Muscle layer of colon (tissue), 2 donors: Measurements from ENCODE around the gene SLC5A12.

Experiments
- H3K27ac ChIP-seq: one replicate; pipeline ENCODE4 v1.7.0; 2013; ENCODE audit warnings: low read depth, mild to moderate bottlenecking, low read length, moderate library complexity
- H3K27me3 ChIP-seq, 2 donors: one replicate each; pipeline ENCODE4 v1.7.0; 2013; ENCODE audit warnings: low read length in 2 of 2, mild to moderate bottlenecking in 2 of 2; ENCODE audit not compliant: insufficient read depth in 2 of 2, control insufficient read depth in 1 of 2
- H3K36me3 ChIP-seq: one replicate; pipeline ENCODE4 v1.7.0; 2013; ENCODE audit warnings: mild to moderate bottlenecking, low read length; ENCODE audit not compliant: insufficient read depth
- H3K4me1 ChIP-seq: one replicate; pipeline ENCODE4 v1.7.0; 2013; ENCODE audit warnings: mild to moderate bottlenecking, low read length; ENCODE audit not compliant: insufficient read depth
- H3K4me3 ChIP-seq, 2 donors: one replicate each; pipeline ENCODE4 v1.7.0; 2013; ENCODE audit warnings: low read length in 2 of 2, low read depth in 1 of 2, mild to moderate bottlenecking in 1 of 2, moderate library complexity in 1 of 2
- H3K9ac ChIP-seq: one replicate; pipeline ENCODE4 v1.7.0; 2013; ENCODE audit warnings: low read length
- H3K9me3 ChIP-seq: one replicate; pipeline ENCODE4 v1.7.0; 2013; ENCODE audit warnings: mild to moderate bottlenecking, low read length
- donor health status: abdominal sarcoma.
- donor health status: Adenocarcinoma of cecum.

Gene SLC5A12

DNA sequence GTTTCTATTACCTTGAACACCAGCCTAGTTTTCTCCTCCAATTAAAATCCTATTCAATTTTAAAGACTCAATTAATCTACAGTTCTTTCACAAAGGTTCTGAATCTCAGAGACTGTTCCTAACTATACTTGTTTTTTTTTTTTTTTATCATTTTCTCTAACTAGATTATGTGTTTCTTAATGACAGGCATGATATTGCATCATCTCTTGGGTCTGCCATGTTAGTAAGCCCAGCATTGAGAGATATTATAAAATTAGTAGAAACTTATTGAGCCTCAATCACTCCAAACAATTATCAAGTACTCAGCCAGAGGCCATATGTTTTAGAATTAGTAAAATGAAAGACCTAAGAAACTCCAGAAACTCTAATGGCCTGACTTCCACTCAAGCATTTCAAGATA lies 28.1 kb upstream of the SLC5A12 start:
- no peak overlapping the region for H3K4me3 ChIP-seq
- H3K9ac ChIP-seq: no peak overlapping the region
- H3K27ac ChIP-seq: no peak overlapping the region
- H3K9me3 ChIP-seq: no peaks in the 10 kb centered on the region
- peaks cover 6% of the 10 kb centered on the region for H3K4me1 ChIP-seq
- no peaks in the 10 kb centered on the region for H3K36me3 ChIP-seq
- no peaks in the 10 kb centered on the region for H3K27me3 ChIP-seq

DNA sequence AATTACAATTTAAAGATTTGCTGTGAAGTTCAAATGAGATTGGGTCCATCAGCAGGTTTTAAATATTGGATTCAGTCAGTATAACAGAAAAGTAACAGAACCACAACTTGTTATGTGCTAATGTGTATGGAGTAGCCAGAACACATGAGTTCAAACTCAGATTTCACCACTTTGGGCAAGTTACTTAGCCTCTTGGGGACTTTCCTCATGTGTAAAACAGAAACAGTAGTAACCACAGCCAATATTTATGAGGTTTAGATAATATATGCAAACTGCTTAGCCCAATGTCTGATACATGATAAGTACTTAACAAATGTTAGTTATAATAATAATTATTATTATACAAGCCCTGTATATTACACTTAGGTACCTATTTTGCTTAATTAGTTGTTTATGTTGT lies 21.8 kb upstream of the SLC5A12 start:
- Histone ChIP-seq H3K36me3 (no peaks in the 10 kb centered on the region), H3K9ac (no peak overlapping the region), H3K4me3 (no peak overlapping the region), H3K4me1 (no peaks in the 10 kb centered on the region), H3K9me3 (no peaks in the 10 kb centered on the region), H3K27ac (no peak overlapping the region), H3K27me3 (no peaks in the 10 kb centered on the region)

DNA sequence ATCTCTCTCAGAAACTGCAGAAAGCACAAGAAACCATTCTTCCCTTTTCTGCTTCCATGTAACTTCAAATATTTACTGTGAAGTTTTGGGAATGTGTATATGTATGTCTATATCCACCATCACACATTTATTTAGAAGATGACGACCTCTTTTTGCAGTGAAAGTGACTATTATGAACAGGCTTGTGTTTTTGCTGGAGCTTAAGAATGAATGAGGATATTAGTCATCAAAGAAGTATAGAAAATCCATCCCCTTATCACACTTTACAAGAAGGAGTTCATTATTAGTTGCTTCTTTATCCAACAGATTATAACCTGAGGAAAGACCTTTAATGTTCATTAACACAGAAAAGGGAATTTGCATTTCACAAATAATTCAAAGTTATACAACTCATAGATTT lies 21.1 kb upstream of the SLC5A12 start:
- no peaks in the 10 kb centered on the region for H3K4me1 ChIP-seq
- H3K4me3 ChIP-seq: no peak overlapping the region
- no peak overlapping the region for H3K27ac ChIP-seq
- no peaks in the 10 kb centered on the region for H3K9me3 ChIP-seq
- H3K9ac ChIP-seq: no peak overlapping the region
- H3K36me3 ChIP-seq: no peaks in the 10 kb centered on the region
- H3K27me3 ChIP-seq: no peaks in the 10 kb centered on the region

DNA sequence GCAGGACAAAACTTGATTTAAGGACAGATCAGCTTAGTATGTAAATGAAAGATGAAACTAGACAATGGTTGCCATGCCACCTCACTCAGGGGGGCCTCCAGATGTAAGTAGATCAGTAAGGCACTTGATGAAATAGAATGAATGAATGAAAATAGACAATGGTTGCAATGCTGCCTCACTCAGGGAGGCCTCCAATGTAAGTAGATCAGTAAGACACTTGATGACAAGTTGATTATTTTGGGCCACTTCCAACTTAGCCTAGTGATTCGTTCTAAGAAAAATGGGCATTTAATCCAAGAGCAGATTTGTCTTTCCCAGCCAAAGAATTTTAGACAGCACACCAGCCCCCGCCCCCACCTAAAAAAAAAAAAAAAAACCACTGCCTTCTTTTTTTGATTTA lies 19.2 kb upstream of the SLC5A12 start:
- Histone ChIP-seq H3K36me3 (no peaks in the 10 kb centered on the region), H3K4me1 (no peaks in the 10 kb centered on the region), H3K9me3 (no peaks in the 10 kb centered on the region), H3K9ac (no peak overlapping the region), H3K27ac (no peak overlapping the region), H3K27me3 (no peaks in the 10 kb centered on the region), H3K4me3 (no peak overlapping the region)

DNA sequence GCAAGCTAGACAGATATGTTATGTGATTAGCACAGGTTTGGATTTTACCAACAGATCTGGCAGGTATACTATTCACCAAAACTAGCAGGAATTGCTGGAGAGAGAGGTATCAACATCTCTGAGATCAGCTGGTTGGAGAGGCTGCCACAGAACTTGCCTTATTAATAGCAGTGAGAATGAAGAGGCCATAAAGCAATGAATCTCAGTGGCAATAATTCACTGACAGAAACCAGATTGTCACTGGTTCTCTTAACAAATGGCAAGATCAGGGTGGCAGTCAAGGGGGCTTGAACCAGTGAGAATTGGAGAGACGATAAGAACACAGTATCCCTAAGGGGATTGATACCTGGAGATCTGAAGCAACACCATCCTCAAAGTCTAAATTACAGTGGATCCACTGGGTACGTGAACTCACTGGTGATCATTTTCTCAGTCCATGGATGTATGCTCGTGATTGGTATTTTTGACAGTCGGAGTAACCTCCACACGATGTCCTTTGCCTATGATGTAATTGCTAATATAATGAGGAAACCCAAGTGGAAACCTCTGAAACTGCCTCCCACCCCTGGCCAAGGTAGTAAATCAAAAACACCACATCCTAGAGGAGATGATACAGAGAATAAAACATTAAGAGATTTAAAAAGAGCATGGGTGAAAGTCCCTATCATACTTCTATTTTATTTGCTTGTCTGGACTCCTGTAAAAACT lies 17.7 kb upstream of the SLC5A12 start:
- Histone ChIP-seq H3K36me3 (no peaks in the 10 kb centered on the region), H3K9me3 (no peaks in the 10 kb centered on the region), H3K4me1 (no peaks in the 10 kb centered on the region), H3K27me3 (no peaks in the 10 kb centered on the region), H3K4me3 (no peak overlapping the region), H3K9ac (no peak overlapping the region), H3K27ac (no peak overlapping the region)

DNA sequence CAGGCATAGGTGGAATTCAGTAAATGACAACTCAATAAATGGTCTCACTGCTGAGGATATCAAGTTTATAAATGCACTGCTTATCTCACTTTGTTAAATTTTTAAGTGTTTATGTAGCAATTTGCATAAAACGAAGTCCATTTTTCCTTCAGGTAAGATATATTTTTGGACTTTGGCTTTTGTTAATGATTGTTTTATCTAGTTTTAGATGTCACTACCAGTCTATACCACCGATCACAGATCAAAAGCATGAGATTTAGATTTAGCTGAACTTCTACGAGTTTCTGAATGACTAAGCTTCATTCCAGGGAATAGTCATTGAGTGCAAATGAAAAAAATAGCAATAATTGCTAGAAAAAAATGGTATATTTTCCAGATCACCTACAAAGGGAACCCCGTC lies 12.8 kb upstream of the SLC5A12 start:
- Histone ChIP-seq H3K9me3 (no peaks in the 10 kb centered on the region), H3K27me3 (no peaks in the 10 kb centered on the region), H3K36me3 (no peaks in the 10 kb centered on the region), H3K9ac (no peak overlapping the region), H3K27ac (no peak overlapping the region), H3K4me1 (no peaks in the 10 kb centered on the region), H3K4me3 (no peak overlapping the region)

DNA sequence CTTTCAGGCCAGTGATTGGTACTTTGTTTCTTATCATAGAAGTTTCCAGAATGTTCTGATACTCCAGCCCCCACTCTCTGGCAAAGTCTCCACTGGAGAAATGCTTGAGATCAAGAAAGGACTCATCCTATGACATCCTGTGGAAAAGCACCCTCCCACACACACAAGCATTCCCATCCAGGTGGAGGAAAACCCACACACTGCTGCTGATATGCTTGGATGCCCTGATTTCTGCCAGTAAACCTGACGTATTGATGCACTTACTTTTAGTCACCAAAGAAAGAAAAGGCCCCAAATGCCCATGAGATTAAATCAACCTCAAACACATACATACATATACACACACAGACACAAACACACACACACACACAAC lies 9.2 kb upstream of the SLC5A12 start:
- Histone ChIP-seq H3K9me3 (no peaks in the 10 kb centered on the region), H3K36me3 (no peaks in the 10 kb centered on the region), H3K4me3 (no peak overlapping the region), H3K27me3 (no peaks in the 10 kb centered on the region), H3K4me1 (no peaks in the 10 kb centered on the region), H3K27ac (no peak overlapping the region), H3K9ac (no peak overlapping the region)

DNA sequence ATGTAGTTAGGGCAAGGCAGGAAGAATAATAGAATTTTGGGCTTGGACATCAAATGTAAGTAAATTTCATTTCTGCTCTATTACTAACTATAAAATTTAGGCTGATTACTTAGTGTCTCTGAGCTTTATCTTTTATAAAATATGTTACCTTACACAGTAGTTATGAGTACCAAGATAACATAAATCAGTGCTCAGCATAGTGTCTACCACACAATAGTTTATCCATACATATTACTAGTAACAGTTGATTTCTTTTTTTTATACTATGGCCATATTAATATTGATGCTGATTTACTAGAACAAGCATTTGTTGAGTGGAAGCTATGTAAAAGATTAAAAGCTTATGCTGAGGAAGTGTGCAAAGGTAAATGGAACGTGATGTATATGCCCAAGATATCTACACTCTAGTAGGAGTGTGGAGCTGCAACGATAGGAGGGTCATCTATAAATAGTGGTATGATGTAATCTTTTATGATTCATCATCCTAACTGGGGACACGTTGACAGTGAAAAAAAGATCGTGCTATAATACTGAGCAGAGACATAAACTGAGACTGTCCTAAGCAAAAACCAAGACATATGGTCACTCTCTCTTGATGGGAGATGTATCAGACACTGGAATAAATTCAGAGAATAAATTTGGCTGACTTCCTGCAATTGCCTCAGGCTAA lies 8.7 kb upstream of the SLC5A12 start:
- Histone ChIP-seq H3K36me3 (no peaks in the 10 kb centered on the region), H3K4me1 (no peaks in the 10 kb centered on the region), H3K27me3 (no peaks in the 10 kb centered on the region), H3K27ac (no peak overlapping the region), H3K9ac (no peak overlapping the region), H3K9me3 (no peaks in the 10 kb centered on the region), H3K4me3 (no peak overlapping the region)

DNA sequence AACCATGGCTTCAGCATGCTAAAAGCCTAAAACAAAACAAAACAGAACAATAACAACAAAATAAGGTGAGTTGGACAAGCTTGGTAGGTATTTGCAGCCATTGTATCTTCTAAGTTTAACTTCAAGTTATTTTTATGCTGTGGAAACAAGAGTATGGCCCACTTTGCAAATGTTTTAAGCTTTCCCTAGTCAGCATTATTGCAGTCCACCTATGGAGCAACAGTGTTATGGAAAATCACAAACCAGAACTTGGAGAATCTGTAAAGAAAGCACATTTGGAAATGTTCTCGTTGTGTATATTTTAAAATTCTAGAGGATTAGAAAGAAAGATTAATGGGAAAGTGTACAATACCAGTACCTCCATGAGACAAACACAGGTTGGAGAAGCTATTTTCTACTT lies 7.4 kb upstream of the SLC5A12 start:
- Histone ChIP-seq H3K9me3 (no peaks in the 10 kb centered on the region), H3K27ac (no peak overlapping the region), H3K36me3 (no peaks in the 10 kb centered on the region), H3K4me1 (no peaks in the 10 kb centered on the region), H3K9ac (no peak overlapping the region), H3K27me3 (no peaks in the 10 kb centered on the region), H3K4me3 (no peak overlapping the region)

DNA sequence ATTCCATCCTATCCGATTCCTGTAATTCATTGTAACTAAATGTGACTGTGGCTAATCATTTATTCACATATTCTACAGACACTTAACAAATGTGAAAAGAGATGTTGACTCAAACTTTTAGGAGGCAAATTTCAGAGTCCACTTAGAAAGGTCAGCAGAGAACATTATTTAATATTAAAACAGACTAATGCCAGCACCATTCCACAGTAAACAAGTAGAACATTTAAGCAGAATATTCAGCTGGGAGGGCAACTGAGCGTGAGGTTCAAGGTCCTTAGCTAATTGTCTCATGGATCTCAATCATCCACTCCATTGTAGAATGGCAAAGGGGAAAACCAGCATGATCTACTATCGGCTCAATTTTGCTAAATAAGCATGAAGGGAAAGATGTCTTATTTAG lies 5.1 kb upstream of the SLC5A12 start:
- no peaks in the 10 kb centered on the region for H3K36me3 ChIP-seq
- H3K9me3 ChIP-seq: no peaks in the 10 kb centered on the region
- H3K27ac ChIP-seq: no peak overlapping the region
- H3K27me3 ChIP-seq: no peaks in the 10 kb centered on the region
- no peak overlapping the region for H3K9ac ChIP-seq
- no peak overlapping the region for H3K4me3 ChIP-seq
- no peaks in the 10 kb centered on the region for H3K4me1 ChIP-seq

DNA sequence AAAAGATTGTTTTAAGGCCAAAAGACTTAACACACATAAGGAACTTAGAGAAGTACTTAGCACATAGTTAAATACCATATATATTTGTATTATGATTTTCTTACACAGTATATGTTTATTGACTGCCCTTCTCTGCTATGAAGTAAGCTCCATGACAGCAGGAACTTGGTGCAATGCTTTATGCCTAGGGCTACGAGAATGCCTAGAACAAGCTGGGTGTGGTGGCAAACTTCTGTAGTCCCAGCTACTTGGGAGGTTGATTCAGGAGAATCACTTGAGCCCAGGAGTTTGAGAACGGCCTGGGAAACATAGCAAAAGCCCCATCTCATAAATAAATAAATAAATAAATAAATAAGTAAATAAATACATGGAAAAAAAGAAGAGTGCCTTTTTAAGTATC lies 1.9 kb downstream of the SLC5A12 start:
- H3K4me1 ChIP-seq: peaks cover 5% of the 10 kb centered on the region
- no peaks in the 10 kb centered on the region for H3K27me3 ChIP-seq
- no peak overlapping the region for H3K4me3 ChIP-seq
- H3K27ac ChIP-seq: no peak overlapping the region
- no peaks in the 10 kb centered on the region for H3K9me3 ChIP-seq
- no peaks in the 10 kb centered on the region for H3K36me3 ChIP-seq
- no peak overlapping the region for H3K9ac ChIP-seq
